Liver (tissue), 9 donors: ENCODE data around the gene CEP164. TPM values are rescaled to one million over a fixed set of nuclear protein-coding genes. Genes with fewer than 3 reads are reported as not detected.

ENCODE experiments used
- DNase-seq: peaks from one replicate; pipeline ENCODE4 v3.0.0-alpha.2; 2017; ENCODE audit warnings: low spot score
- H3K27ac ChIP-seq, 2 donors: one replicate each; pipeline ENCODE4 v1.7.0; 2013; ENCODE audit warnings: inconsistent platforms in 2 of 2, low read length in 2 of 2, control low read depth in 1 of 2, low read depth in 1 of 2, mild to moderate bottlenecking in 1 of 2
- H3K27me3 ChIP-seq, 4 donors: one replicate each; pipeline versions ENCODE4 v1.6.1 to v1.7.0; 2013; ENCODE audit warnings: low read length in 3 of 4, inconsistent platforms in 1 of 4, mild to moderate bottlenecking in 1 of 4, moderate library complexity in 1 of 4; ENCODE audit not compliant: control insufficient read depth in 4 of 4, insufficient read depth in 4 of 4
- H3K36me3 ChIP-seq, 4 donors: one replicate each; pipeline versions ENCODE4 v1.6.1 to v1.7.0; 2013; ENCODE audit warnings: low read length in 3 of 4, mild to moderate bottlenecking in 3 of 4, low read depth in 1 of 4, moderate library complexity in 1 of 4; ENCODE audit not compliant: control insufficient read depth in 4 of 4, insufficient read depth in 3 of 4
- H3K4me1 ChIP-seq, 4 donors: one replicate each; pipeline versions ENCODE4 v1.6.1 to v1.7.0; 2013; ENCODE audit warnings: low read length in 3 of 4, mild to moderate bottlenecking in 3 of 4, moderate library complexity in 1 of 4; ENCODE audit not compliant: control insufficient read depth in 4 of 4, insufficient read depth in 4 of 4
- H3K4me3 ChIP-seq, 3 donors: one replicate each; pipeline versions ENCODE4 v1.6.1 to v1.7.0; 2013; ENCODE audit warnings: low read length in 3 of 3, control low read depth in 1 of 3, low read depth in 1 of 3, mild to moderate bottlenecking in 1 of 3
- H3K9ac ChIP-seq, 2 donors: one replicate each; pipeline ENCODE4 v1.7.0; 2013; ENCODE audit warnings: low read length in 2 of 2, mild to moderate bottlenecking in 2 of 2, moderate library complexity in 2 of 2, control low read depth in 1 of 2, low read depth in 1 of 2
- H3K9me3 ChIP-seq, 4 donors: one replicate each; pipeline versions ENCODE4 v1.6.1 to v1.7.0; 2013; ENCODE audit warnings: low read length in 3 of 4; ENCODE audit not compliant: control insufficient read depth in 4 of 4
- EGR1 ChIP-seq, 2 donors: IDR thresholded peaks; 2 replicates each; pipeline ENCODE4 v1.6.1; 2016 to 2018; ENCODE audit warnings: antibody characterized with exemption in 2 of 2, low read depth in 2 of 2
- FOXA1 ChIP-seq: IDR thresholded peaks from 2 replicates; pipeline ENCODE4 v1.6.1; 2016; ENCODE audit warnings: antibody characterized with exemption
- FOXA2 ChIP-seq: IDR thresholded peaks from 2 replicates; pipeline ENCODE4 v1.6.1; 2016; ENCODE audit warnings: antibody characterized with exemption
- GABPA ChIP-seq, 2 donors: IDR thresholded peaks in 1 of 2; conservative IDR thresholded peaks in 1 of 2; 2 replicates each; pipeline ENCODE4 v1.6.1; 2016; ENCODE audit warnings: antibody characterized with exemption in 2 of 2, mild to moderate bottlenecking in 1 of 2, moderate library complexity in 1 of 2
- HNF4G ChIP-seq: IDR thresholded peaks from 2 replicates; pipeline ENCODE4 v1.6.1; 2016; ENCODE audit warnings: antibody characterized with exemption
- JUND ChIP-seq, 2 donors: IDR thresholded peaks; 2 replicates each; pipeline ENCODE4 v1.6.1; 2016; ENCODE audit warnings: antibody characterized with exemption in 2 of 2
- NR2F2 ChIP-seq: IDR thresholded peaks from 2 replicates; pipeline ENCODE4 v1.6.1; 2016; ENCODE audit warnings: antibody characterized with exemption
- REST ChIP-seq: IDR thresholded peaks from 2 replicates; pipeline ENCODE4 v1.6.1; 2016; ENCODE audit warnings: antibody characterized with exemption, mild to moderate bottlenecking
- SP1 ChIP-seq: IDR thresholded peaks from 2 replicates; pipeline ENCODE4 v1.6.1; 2018; ENCODE audit warnings: antibody characterized with exemption, mild to moderate bottlenecking
- WGBS: extraction: QIAGEN DNeasy Blood & Tissue Kit; methylation state at CpG from one replicate; pipeline ENCODE4 v1.1.7; 2013; 5-methylcytosine and 5-hydroxymethylcytosine counted together
- polyA plus RNA-seq, 2 donors: library from polyadenylated mRNA; stranded (reverse) in 1 of 2; unstranded in 1 of 2; fragments of 200-250 nt in 1 of 2; fragments of >200 nt in 1 of 2; fragmentation: Nextera tagmentation in 1 of 2; extraction: Ambion mirVana in 1 of 2; gene quantifications; one replicate each; pipeline versions ENCODE4 v1.2.1 to v1.2.3, GENCODE V29; 2013 to 2015
- total RNA-seq, 2 donors: library from RNA; depleted of rRNA; stranded (reverse); fragments of >200 nt; gene quantifications; one replicate each; pipeline ENCODE4 v1.2.3, GENCODE V29; 2014
- TF ChIP-seq, protein P1 (sequence below): fragments of 150-350 bp; IDR thresholded peaks from 2 replicates; pipeline ENCODE4 v1.5.1; 2017; ENCODE audit warnings: improper control_type of control experiment, low read depth, low read length; ENCODE audit not compliant: missing input control
- donor health status: healthy.
- donor health status: healthy.
- donor health status: healthy.
- donor health status: healthy.
- donor health status: healthy.

Gene CEP164
- total and polyA plus RNA-seq, 4 donors: 4.1 to 12.3 (median 5.9) TPM

GRCh38 chr11:117444256-117444655 is 116.6 kb downstream of the CEP164 start:
- H3K27ac ChIP-seq: no peak overlapping the region
- WGBS: 77% methylated on average over 8 of the region's 8 CpGs
- no peak for DNase-seq

GRCh38 chr11:117444711-117445658 is 117.3 kb downstream of the CEP164 start:
- no peak for DNase-seq
- Histone ChIP-seq H3K9me3 (no peaks in the 10 kb centered on the region), H3K27ac (no peak overlapping the region), H3K27me3 (no peaks in the 10 kb centered on the region), H3K36me3 (no peaks in the 10 kb centered on the region), H3K4me1 (no peaks in the 10 kb centered on the region), H3K9ac (no peak overlapping the region), H3K4me3 (no peak overlapping the region)
- WGBS: 78% methylated on average over 17 of the region's 17 CpGs
- TF ChIP-seq EGR1 (IDR thresholded peaks at IDR 0.05; ENCODE audit: low read depth in 2 of 2) (no peak), NR2F2 (no peak), GABPA (IDR thresholded peaks at IDR 0.05 in 1 of 2, conservative IDR thresholded peaks at IDR 0.05 in 1 of 2) (no peak), SP1 (no peak), HNF4G (no peak)
- TF ChIP-seq, protein P1, sequence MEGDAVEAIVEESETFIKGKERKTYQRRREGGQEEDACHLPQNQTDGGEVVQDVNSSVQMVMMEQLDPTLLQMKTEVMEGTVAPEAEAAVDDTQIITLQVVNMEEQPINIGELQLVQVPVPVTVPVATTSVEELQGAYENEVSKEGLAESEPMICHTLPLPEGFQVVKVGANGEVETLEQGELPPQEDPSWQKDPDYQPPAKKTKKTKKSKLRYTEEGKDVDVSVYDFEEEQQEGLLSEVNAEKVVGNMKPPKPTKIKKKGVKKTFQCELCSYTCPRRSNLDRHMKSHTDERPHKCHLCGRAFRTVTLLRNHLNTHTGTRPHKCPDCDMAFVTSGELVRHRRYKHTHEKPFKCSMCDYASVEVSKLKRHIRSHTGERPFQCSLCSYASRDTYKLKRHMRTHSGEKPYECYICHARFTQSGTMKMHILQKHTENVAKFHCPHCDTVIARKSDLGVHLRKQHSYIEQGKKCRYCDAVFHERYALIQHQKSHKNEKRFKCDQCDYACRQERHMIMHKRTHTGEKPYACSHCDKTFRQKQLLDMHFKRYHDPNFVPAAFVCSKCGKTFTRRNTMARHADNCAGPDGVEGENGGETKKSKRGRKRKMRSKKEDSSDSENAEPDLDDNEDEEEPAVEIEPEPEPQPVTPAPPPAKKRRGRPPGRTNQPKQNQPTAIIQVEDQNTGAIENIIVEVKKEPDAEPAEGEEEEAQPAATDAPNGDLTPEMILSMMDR: no peak

More at GRCh38 chr11:117444256-117444655, 116.6 kb downstream of the CEP164 start:
- Histone ChIP-seq H3K36me3 (no peaks in the 10 kb centered on the region), H3K4me1 (no peaks in the 10 kb centered on the region), H3K9me3 (no peaks in the 10 kb centered on the region), H3K27me3 (no peaks in the 10 kb centered on the region), H3K4me3 (no peak overlapping the region), H3K9ac (no peak overlapping the region)
- TF ChIP-seq JUND (IDR thresholded peaks at IDR 0.05) (no peak), REST (no peak), FOXA2 (no peak)

DNA sequence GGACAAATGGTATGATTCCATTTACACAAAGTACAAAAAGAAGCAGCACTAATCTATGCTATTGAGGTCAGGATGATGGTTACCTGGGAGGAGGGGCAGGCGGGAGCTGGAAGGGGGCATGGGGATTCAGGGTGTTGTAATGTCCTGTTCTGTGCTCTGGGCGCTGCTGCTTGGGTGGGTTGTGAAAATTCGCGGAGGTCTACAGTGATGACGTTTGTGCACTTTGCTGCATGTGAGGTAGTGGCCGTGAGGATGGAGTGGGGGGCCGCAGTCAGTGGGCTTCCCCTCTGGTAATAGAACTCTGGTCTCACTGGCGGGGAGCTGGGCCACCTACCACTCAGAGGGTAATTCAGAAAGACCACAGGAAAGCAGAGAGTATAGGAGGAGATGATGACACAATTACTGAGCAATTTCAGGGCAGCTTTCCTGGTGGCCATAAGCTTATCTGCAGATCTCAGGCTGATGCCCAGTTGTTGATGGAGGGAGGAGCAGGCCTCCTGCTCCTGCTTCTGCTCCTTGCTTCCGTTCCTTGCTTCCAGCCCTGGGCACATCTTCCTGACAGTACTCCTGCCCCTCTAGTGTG is 121.5 kb downstream of the CEP164 start:
- no peak for TF ChIP-seq REST
- no peak for TF ChIP-seq NR2F2
- TF ChIP-seq HNF4G: no peak
- TF ChIP-seq SP1: no peak
- no peak for TF ChIP-seq FOXA1
- Histone ChIP-seq H3K27me3 (no peaks in the 10 kb centered on the region), H3K4me3 (no peak overlapping the region), H3K9me3 (peaks cover 0 to 5% (median 0%) of the 10 kb centered on the region in 4 donors), H3K27ac (no peak overlapping the region), H3K9ac (no peak overlapping the region), H3K4me1 (no peaks in the 10 kb centered on the region), H3K36me3 (no peaks in the 10 kb centered on the region)
- no peak for DNase-seq
- WGBS: 84% methylated on average over 9 of the region's 9 CpGs
